Effector memory CD4-positive, alpha-beta T cell (primary cell): ENCODE results near the gene ADGRA3.

Source experiments
- DNase-seq, 3 donors: peaks; one replicate each; pipeline ENCODE4 v3.0.0-alpha.2; 2020
- H3K27ac ChIP-seq: 2 replicates; pipeline ENCODE4 v1.7.0; 2013; ENCODE audit warnings: mild to moderate bottlenecking, low read length, moderate library complexity; ENCODE audit not compliant: insufficient read depth, poor library complexity, severe bottlenecking
- H3K27me3 ChIP-seq: replicated peaks from 2 replicates; pipeline ENCODE4 v1.7.0; 2013; ENCODE audit warnings: mild to moderate bottlenecking, low read length; ENCODE audit not compliant: insufficient read depth, control insufficient read depth, poor library complexity, severe bottlenecking
- H3K36me3 ChIP-seq: 2 replicates; pipeline ENCODE4 v1.7.0; 2013; ENCODE audit warnings: mild to moderate bottlenecking, low read length, moderate library complexity; ENCODE audit not compliant: control insufficient read depth, insufficient read depth
- H3K4me1 ChIP-seq: 2 replicates; pipeline ENCODE4 v1.7.0; 2013; ENCODE audit warnings: low read length, mild to moderate bottlenecking; ENCODE audit not compliant: control insufficient read depth, insufficient read depth, poor library complexity, severe bottlenecking
- H3K4me3 ChIP-seq: 2 replicates; pipeline ENCODE4 v1.7.0; 2013; ENCODE audit warnings: low read length, low read depth, mild to moderate bottlenecking; ENCODE audit not compliant: insufficient read depth, poor library complexity, severe bottlenecking
- H3K9me3 ChIP-seq: 2 replicates; pipeline ENCODE4 v1.7.0; 2013; ENCODE audit warnings: mild to moderate bottlenecking, low read length, moderate library complexity; ENCODE audit not compliant: control insufficient read depth

The ADGRA3 gene

DNA sequence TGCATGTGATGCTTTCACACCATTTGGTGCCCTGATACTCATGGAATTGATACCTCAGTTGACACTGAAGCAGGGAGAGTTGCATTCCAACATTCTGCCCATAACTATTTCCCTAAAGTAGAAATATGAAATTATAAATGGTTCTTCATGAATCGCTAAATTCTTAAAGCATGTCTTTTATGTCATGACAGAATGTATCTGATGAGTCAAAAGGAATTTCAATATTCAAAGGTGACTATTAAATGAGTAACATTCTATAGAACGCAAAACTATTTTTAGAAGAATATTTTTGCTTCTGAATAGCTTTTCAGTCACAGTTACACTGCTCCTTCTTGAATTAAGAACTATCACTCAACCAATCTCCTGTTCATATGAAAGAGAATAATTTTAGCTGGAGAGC lies 152.8 kb downstream of the ADGRA3 start:
- DNase-seq = no peak

DNA sequence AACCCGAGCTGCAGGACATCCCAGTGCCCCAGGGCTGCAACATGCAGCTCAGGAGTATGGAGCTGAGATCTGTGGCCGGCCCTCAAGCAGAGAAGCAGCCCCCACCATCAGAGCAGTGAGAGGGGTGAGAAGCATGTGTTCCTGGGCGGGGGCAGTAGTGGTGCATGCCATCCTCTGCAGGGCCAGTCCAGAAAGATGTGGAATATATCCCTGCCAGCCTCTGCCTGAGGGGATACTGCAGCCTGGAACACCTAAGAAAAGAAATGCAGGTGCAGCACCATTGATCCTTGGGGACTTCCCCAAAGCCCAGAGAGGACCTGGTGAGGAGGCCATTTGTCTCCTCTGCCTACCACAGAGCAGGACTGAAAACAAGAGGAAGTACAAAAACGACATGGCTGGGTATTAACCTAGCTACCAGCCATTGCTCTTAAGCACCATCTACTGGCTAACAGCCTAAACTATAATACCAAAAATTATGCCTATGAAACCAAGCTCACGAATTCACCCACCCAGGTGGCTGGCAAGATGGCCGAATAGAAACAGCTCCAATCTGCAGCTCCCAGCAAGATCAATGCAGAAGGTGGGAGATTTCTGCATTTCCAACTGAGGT lies 158.8 kb downstream of the ADGRA3 start:
- Histone ChIP-seq H3K4me1 (no peaks in the 10 kb centered on the region), H3K27me3 (no peaks in the 10 kb centered on the region), H3K36me3 (no peaks in the 10 kb centered on the region), H3K4me3 (no peak overlapping the region), H3K9me3 (no peaks in the 10 kb centered on the region), H3K27ac (no peak overlapping the region)
- DNase-seq = no peak

More for the DNA sequence above, 152.8 kb downstream of the ADGRA3 start:
- no peaks in the 10 kb centered on the region for H3K27me3 ChIP-seq
- H3K4me1 ChIP-seq = no peaks in the 10 kb centered on the region
- H3K36me3 ChIP-seq = no peaks in the 10 kb centered on the region
- no peak overlapping the region for H3K27ac ChIP-seq
- no peaks in the 10 kb centered on the region for H3K9me3 ChIP-seq
- H3K4me3 ChIP-seq = no peak overlapping the region

DNA sequence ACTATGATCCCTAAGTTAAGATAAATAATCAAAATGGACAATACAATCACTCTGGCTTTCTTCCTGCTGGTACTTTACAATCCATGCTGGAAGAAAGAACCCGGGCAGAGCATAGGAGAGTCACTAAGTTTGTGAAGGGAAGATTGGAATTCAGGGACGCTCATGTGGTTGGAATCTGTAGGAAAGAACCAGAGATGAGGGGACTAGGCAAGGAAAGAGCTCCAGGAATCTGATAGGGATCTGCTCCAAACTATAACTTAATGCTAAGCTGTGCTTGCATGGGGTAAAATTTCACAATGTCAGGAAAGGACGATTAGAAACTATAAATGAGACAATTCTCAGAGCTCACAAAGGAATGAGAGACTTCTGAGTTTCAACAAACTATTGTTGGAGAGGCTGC lies 167.5 kb downstream of the ADGRA3 start:
- Histone ChIP-seq H3K4me1 (no peaks in the 10 kb centered on the region), H3K27me3 (no peaks in the 10 kb centered on the region), H3K27ac (no peak overlapping the region), H3K36me3 (no peaks in the 10 kb centered on the region), H3K4me3 (no peak overlapping the region), H3K9me3 (no peaks in the 10 kb centered on the region)
- DNase-seq = no peak

DNA sequence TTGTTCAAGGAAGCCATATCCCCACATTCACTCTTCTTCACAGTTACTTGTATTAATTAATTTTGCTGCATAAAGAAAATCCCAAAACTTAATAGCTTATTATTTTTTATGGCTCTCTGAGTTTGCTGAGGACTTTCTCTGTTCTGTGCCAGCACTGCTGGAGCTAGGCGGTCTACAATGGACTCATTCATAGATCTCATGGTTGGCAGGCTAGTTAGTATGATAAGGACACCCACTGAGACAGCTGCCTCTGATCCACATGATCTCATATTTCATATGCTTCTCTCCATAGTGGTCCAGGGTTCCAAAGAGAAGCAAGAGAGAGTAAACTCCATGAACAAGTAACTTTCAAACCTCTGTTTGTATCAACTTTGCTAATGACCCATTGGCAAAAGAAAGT lies 170.2 kb downstream of the ADGRA3 start:
- no peaks in the 10 kb centered on the region for H3K36me3 ChIP-seq
- H3K4me1 ChIP-seq = no peaks in the 10 kb centered on the region
- no peak overlapping the region for H3K27ac ChIP-seq
- no peak overlapping the region for H3K4me3 ChIP-seq
- DNase-seq = no peak
- H3K27me3 ChIP-seq = no peaks in the 10 kb centered on the region
- no peaks in the 10 kb centered on the region for H3K9me3 ChIP-seq

DNA sequence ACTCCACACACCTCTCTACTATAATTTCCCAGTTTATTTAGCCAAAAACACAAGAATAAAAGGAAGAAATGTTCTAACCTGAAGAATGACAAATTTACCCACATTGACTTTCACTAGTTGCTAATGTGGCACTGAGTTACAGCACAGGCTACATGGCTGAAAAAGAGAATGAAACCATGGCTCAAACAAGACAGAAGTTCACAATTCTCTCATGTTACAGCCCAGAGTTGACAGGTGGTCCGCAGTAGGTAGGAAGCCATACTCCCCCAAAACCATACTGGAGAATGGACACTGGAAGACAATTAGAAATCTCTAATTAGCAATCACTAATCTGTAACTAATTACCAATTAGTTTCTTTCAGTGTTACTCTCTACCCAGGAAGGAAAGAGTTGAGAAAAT lies 170.8 kb downstream of the ADGRA3 start:
- Histone ChIP-seq H3K36me3 (no peaks in the 10 kb centered on the region), H3K27ac (no peak overlapping the region)
- DNase-seq = no peak

DNA sequence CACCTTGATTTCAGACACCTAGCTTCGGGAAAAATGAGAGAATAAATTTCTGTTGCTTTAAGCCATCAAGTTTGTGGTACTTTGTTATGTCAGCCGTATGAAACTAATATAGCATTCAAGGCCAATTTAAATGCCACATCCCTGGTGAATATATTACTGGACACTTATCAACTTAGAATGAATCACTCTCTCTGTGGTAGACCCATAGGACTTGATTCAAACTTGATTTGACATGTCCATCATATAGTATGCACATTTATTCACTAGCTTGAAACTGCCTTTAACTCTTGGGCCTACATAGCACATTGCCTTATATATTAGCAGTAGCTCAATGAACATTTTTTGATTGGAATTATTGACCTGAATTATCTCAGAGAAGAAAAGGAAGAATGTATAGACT lies 172.3 kb downstream of the ADGRA3 start:
- H3K4me1 ChIP-seq = no peaks in the 10 kb centered on the region
- DNase-seq = no peak
- no peaks in the 10 kb centered on the region for H3K36me3 ChIP-seq
- no peaks in the 10 kb centered on the region for H3K27me3 ChIP-seq
- H3K27ac ChIP-seq = no peak overlapping the region
- H3K9me3 ChIP-seq = no peaks in the 10 kb centered on the region
- H3K4me3 ChIP-seq = no peak overlapping the region

More for the DNA sequence above, 170.8 kb downstream of the ADGRA3 start:
- H3K9me3 ChIP-seq = no peaks in the 10 kb centered on the region
- no peaks in the 10 kb centered on the region for H3K27me3 ChIP-seq
- no peaks in the 10 kb centered on the region for H3K4me1 ChIP-seq
- no peak overlapping the region for H3K4me3 ChIP-seq

DNA sequence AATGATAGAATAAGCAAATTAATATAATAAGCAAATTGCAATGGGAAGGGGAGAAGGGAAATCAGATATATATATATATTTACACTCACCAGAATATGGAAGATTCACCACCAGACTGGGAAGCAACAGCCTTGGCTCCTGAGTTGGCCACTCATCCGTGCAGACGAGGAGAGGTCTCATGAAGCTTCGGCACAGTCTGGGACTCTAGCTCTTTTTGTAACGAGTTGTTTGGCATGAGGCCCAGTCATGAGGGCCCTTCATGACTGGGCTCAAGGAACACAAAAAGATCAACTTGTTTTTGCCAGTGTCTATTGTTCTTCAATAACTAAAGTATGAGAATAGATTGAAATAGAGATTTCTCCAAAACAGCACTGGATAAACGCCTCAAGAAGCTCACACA lies 176.4 kb downstream of the ADGRA3 start:
- Histone ChIP-seq H3K27me3 (no peaks in the 10 kb centered on the region), H3K9me3 (no peaks in the 10 kb centered on the region), H3K4me3 (no peak overlapping the region), H3K36me3 (no peaks in the 10 kb centered on the region), H3K4me1 (no peaks in the 10 kb centered on the region), H3K27ac (no peak overlapping the region)
- no peak for DNase-seq

DNA sequence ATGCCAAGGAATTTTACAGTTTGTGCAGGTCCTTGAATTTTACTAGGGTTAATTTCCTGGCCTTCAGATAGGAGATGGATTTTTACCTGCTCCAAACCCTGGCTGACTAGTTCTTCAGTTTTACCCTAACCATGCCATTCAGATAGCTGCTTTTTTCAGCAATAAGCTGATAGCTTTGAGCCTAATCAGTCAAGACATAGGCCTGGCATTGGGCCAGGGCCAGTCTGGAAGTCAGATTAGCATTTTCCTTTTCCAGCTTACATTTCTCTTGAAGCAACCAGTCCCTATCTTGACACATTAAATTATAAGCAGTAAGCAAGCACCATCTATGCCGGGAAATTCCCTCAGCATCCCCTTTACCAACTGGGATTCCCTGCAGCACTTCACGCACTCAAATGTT lies 177.1 kb downstream of the ADGRA3 start:
- no peaks in the 10 kb centered on the region for H3K4me1 ChIP-seq
- no peak overlapping the region for H3K27ac ChIP-seq
- no peak overlapping the region for H3K4me3 ChIP-seq
- no peak for DNase-seq
- H3K9me3 ChIP-seq = no peaks in the 10 kb centered on the region
- no peaks in the 10 kb centered on the region for H3K27me3 ChIP-seq
- no peaks in the 10 kb centered on the region for H3K36me3 ChIP-seq
